AG09309 (cell line): ENCODE measurements around the gene KATNB1.

Source experiments
- DNase-seq: peaks from one replicate; pipeline ENCODE4 v3.0.0-alpha.2; 2010; ENCODE audit warnings: low read depth
- H3K4me3 ChIP-seq: 2 replicates; pipeline ENCODE4 v1.5.1; 2011; ENCODE audit warnings: mild to moderate bottlenecking, low read depth, low read length, moderate library complexity; ENCODE audit not compliant: control insufficient read depth
- TF ChIP-seq, protein P1 (sequence below): IDR thresholded peaks from 2 replicates; pipeline ENCODE4 v1.5.1; 2011; ENCODE audit warnings: mild to moderate bottlenecking, low read depth, low read length, inconsistent platforms; ENCODE audit not compliant: insufficient read depth, control insufficient read depth; ENCODE audit errors: missing control alignments

Gene KATNB1

DNA sequence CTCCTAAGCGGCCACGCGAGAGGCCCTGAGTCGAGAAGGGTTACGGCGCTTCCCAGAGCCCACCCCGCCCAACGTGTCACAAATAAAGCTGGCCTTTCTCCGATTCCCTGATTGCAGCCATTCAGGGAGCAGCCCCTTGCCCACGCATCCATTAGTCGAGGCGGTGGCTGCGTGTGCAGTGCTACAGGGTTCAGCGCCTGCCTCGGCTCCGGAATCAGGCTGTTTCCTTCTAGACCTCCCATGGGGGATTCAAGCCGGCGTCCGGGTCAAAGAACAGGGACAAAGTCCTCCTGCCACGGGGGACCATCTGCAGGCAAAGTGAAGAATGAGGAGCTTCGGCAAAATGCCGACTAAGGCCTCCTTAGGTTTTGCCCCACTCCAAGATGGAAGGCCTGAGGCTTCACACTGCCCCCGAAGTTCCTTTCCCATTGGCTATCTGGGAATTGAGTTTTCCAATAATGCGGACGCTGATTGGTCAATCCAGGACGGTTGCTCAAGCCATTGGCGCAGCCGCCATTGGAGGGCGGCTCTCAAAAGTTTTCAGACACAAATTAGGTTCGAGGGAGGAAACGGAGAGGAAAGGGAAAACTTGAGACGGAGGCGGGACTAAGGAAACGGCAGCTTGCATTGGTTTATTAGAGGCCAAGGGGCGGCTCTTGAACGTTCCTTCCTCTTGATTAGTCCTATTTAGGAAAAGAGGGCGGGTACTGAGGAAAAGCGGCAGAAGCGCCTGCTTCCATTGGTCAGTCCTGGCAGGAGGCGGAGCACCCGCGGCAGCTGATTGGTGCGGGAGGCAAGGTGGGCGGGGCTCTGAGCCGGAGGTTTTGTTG, 430 bp upstream of the KATNB1 start:
- H3K4me3 ChIP-seq: peak overlapping the region; percentile 89
- DNase-seq: peak; percentile 100
- TF ChIP-seq, protein P1, sequence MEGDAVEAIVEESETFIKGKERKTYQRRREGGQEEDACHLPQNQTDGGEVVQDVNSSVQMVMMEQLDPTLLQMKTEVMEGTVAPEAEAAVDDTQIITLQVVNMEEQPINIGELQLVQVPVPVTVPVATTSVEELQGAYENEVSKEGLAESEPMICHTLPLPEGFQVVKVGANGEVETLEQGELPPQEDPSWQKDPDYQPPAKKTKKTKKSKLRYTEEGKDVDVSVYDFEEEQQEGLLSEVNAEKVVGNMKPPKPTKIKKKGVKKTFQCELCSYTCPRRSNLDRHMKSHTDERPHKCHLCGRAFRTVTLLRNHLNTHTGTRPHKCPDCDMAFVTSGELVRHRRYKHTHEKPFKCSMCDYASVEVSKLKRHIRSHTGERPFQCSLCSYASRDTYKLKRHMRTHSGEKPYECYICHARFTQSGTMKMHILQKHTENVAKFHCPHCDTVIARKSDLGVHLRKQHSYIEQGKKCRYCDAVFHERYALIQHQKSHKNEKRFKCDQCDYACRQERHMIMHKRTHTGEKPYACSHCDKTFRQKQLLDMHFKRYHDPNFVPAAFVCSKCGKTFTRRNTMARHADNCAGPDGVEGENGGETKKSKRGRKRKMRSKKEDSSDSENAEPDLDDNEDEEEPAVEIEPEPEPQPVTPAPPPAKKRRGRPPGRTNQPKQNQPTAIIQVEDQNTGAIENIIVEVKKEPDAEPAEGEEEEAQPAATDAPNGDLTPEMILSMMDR: no peak

DNA sequence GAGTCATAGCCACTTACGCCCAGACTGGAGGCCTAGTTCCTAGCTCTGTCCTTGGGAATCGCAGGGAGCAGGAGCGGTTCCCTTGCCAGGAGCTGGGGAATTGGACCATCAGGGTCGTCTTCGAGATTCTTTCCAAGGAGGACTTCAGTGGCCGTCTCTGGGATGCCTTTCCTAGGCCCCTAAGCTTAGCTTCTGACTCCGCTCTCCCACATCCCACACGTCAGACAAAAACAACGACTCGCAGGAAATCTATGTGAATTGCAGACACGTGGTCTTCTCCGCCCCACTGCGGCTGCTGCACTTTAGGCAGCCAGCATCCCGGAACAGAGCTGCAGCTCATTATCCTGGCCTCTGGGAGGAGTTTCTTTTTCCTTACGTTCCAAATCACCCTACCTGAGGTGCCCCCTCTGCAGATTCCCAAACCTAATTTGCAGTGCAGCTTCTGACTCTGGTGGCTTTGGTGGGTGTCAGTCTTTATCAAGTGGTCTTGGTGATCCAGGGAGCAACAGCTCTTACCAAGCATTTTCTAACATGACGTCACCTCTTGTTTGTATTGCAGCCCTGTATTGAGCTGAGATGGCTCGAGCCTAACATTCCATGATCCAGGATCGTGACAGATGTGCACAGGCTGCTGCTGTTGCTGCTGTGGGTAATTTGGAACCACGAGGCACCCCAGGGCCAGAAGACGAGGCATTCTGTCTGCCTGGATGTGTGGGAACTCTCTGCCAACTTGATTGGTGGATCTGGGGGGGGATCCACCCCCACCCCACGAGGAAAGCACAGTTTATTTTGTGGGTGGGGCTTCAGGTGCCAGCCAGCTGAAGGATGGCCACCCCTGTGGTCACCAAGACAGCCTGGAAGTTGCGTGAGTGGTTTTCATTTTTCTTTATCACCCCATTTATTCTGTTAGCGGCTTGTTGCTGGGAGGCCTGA, 1.1 kb downstream of the KATNB1 start:
- TF ChIP-seq, protein P1: peak; percentile 23
- peak overlapping the region; percentile 89 for H3K4me3 ChIP-seq
- DNase-seq: peak; percentile 33

DNA sequence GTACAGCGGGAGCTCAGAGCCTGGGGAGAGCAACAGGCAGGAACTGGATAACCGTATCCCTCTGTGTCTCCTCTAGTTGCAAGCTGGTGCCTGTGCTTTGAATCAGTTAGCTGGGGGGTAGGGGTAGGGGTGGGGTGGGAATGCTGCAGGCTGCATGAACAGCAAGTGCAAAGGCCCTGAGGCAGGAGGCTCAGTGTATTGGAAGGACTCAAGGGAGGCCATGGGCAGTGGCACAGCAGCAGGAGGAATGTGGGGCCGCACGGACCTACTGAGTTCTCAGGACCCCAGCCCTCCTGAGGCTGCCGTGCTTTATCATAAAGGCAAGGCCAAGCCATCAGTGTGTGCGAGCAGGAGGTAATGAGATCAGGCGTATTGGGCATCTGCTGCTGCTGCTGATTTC, 3.3 kb downstream of the KATNB1 start:
- TF ChIP-seq, protein P1: no peak
- no peak overlapping the region for H3K4me3 ChIP-seq
- DNase-seq: no peak

DNA sequence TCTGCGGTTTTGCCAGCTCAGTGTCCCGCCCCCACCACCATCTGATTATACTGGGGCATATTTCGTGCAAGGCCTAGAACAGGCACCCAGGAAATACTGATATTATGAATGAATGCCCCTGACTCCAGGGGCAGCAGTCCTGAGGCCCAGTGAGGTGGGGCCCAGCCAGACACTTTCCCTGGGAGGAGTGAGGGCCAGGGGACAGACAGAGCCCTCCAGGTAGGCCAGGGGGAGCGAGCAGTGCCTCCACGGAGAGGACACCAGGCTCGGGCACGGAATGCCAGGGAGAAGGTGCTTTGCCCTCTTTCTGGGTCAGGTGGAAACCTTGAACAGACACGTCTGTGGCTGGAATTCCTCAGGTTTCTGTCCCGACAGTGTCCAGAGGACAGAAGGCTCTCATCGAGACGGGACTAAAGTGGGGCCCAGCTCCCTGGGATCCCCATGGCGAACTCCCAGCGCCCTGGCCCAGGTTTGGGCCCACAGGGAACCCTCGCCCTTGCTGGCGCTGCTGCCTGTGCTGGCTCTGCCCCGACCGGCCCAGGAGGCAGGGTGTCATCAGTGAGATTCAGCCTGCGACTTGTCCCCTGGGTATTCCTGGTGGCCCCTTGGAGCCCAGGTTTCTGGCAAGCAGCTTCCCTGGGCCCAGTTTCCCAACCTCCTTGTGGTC, 4.3 kb downstream of the KATNB1 start:
- no peak for DNase-seq
- TF ChIP-seq, protein P1: no peak
- no peak overlapping the region for H3K4me3 ChIP-seq

DNA sequence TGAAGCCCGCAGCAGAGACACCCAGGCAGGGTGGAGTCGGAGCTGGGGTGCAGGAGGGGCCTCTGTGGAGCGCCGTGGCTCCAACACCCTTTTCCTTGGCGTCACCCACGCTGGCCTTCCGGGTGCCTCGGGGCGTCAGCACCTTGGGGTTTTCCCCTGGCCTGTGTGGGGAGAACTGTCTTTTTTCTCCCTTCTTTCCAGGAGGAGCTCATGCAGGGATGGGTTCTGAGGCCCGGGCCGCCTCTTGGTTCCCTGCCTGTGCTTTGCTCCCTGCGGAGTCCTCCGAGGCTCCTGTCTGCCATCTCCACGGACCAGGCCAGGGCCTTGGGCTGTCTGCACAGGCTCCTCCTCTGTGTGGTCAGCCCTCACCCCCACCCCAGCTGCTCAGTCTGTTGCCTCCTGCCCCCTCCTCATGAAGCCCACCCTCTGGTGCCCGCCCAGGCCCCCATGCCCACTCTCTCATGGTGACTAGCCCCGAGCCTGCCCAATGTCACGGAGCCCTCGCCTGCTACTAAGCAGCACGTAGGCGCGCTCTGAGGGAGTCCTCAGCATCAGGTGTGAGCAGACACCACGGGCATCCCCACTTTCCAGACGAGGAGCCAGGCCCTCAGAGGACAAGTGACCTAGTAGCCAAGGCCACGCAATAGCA, 5.0 kb downstream of the KATNB1 start:
- TF ChIP-seq, protein P1: no peak
- DNase-seq: no peak
- no peak overlapping the region for H3K4me3 ChIP-seq
